Colonic mucosa (tissue), 4 donors: Measurements from ENCODE around the gene DIPK1B. TPM values are rescaled to one million over a fixed set of nuclear protein-coding genes. Genes with fewer than 3 reads are reported as not detected.

ENCODE experiments used
- DNase-seq: peaks from one replicate; pipeline ENCODE4 v3.0.0-alpha.2; 2020
- H3K27ac ChIP-seq: fragments of 200-600 bp; one replicate; pipeline ENCODE4 v1.8.0; 2021
- H3K27me3 ChIP-seq: fragments of 200-600 bp; one replicate; pipeline ENCODE4 v1.8.0; 2021
- H3K36me3 ChIP-seq: fragments of 200-600 bp; one replicate; pipeline ENCODE4 v1.8.0; 2021
- H3K4me1 ChIP-seq: fragments of 200-600 bp; one replicate; pipeline ENCODE4 v1.8.0; 2021; ENCODE audit warnings: mild to moderate bottlenecking
- H3K4me3 ChIP-seq: fragments of 200-600 bp; one replicate; pipeline ENCODE4 v1.8.0; 2021
- H3K9ac ChIP-seq, 2 donors: one replicate each; pipeline ENCODE4 v1.7.0; 2013; ENCODE audit warnings: control low read depth in 2 of 2, low read depth in 2 of 2, low read length in 2 of 2
- H3K9me3 ChIP-seq: fragments of 200-600 bp; one replicate; pipeline ENCODE4 v1.8.0; 2021
- CTCF ChIP-seq: fragments of 200-600 bp; IDR thresholded peaks from one replicate; pipeline ENCODE4 v1.8.0; 2022; ENCODE audit warnings: antibody characterized with exemption, mild to moderate bottlenecking
- intact Hi-C: fragments of 100-400 bp; cut with DNase I; formaldehyde crosslinking; loops from one replicate; pipeline ENCODE4 v1.14.1; 2022
- total RNA-seq, 2 donors: library from RNA; stranded (reverse); fragmentation: NEBNext Ultra II Directional in 1 of 2; extraction: Animal tissue kit (Norgen Biotek cat#: 25700) in 1 of 2; gene quantifications; one replicate each; pipeline ENCODE4 v1.2.1, GENCODE V29; 2021
- donor health status: healthy.
- donor health status: DM: no; HTN: no; CAD: no.
- donor health status: DM: no; HTN: no; CAD: no.

The DIPK1B gene
- total RNA-seq, 2 donors from 2014 or later = 0.82 to 2.8 TPM

- H3K36me3 ChIP-seq = no peaks in the 10 kb centered on the region
- no peaks in the 10 kb centered on the region for H3K27me3 ChIP-seq
- no peaks in the 10 kb centered on the region for H3K9me3 ChIP-seq
- intact Hi-C loops = no loop called here
- H3K4me3 ChIP-seq = no peak overlapping the region
- DNase-seq = no peak
- H3K9ac ChIP-seq = no peak overlapping the region
- peaks cover 10% of the 10 kb centered on the region for H3K4me1 ChIP-seq
- no peak for TF ChIP-seq CTCF
- no peak overlapping the region for H3K27ac ChIP-seq
Measured at GRCh38 chr9:136682710-136683109, 29.7 kb upstream of the DIPK1B start.

GRCh38 chr9:136683173-136683745, 29.1 kb upstream of the DIPK1B start:
- H3K9me3 ChIP-seq = no peaks in the 10 kb centered on the region
- H3K4me1 ChIP-seq = peaks cover 16% of the 10 kb centered on the region
- H3K27ac ChIP-seq = no peak overlapping the region
- no peak for DNase-seq
- H3K27me3 ChIP-seq = no peaks in the 10 kb centered on the region
- no peaks in the 10 kb centered on the region for H3K36me3 ChIP-seq
- no peak for TF ChIP-seq CTCF
- intact Hi-C loops = no loop called here
- no peak overlapping the region for H3K4me3 ChIP-seq
- H3K9ac ChIP-seq = no peak overlapping the region

GRCh38 chr9:136683755-136684154, 28.6 kb upstream of the DIPK1B start:
- H3K27me3 ChIP-seq = no peaks in the 10 kb centered on the region
- peaks cover 19% of the 10 kb centered on the region for H3K4me1 ChIP-seq
- no peak overlapping the region for H3K9ac ChIP-seq
- no peaks in the 10 kb centered on the region for H3K9me3 ChIP-seq
- H3K4me3 ChIP-seq = no peak overlapping the region
- no peak for DNase-seq
- no peak for TF ChIP-seq CTCF
- H3K36me3 ChIP-seq = no peaks in the 10 kb centered on the region
- intact Hi-C loops = no loop called here
- H3K27ac ChIP-seq = no peak overlapping the region

GRCh38 chr9:136684339-136684738, 28.0 kb upstream of the DIPK1B start:
- H3K4me3 ChIP-seq = no peak overlapping the region
- peaks cover 19% of the 10 kb centered on the region for H3K4me1 ChIP-seq
- H3K36me3 ChIP-seq = no peaks in the 10 kb centered on the region
- no peak overlapping the region for H3K9ac ChIP-seq
- H3K27me3 ChIP-seq = no peaks in the 10 kb centered on the region
- no peak overlapping the region for H3K27ac ChIP-seq
- no peak for DNase-seq
- no peaks in the 10 kb centered on the region for H3K9me3 ChIP-seq
- no peak for TF ChIP-seq CTCF
- intact Hi-C loops = no loop called here

- Histone ChIP-seq H3K4me3 (no peak overlapping the region), H3K27me3 (no peaks in the 10 kb centered on the region), H3K36me3 (no peaks in the 10 kb centered on the region), H3K27ac (no peak overlapping the region), H3K4me1 (peaks cover 19% of the 10 kb centered on the region), H3K9me3 (no peaks in the 10 kb centered on the region), H3K9ac (peak overlapping the region; percentile 30 to 58)
- DNase-seq = no peak
- intact Hi-C loops = no loop called here
- no peak for TF ChIP-seq CTCF
Measured at GRCh38 chr9:136684799-136685198, 27.6 kb upstream of the DIPK1B start.
